Stimulated activated CD8-positive, alpha-beta memory T cell treated with anti-CD3 and anti-CD28 coated beads, Interleukin-2, amount 100 ng/mL, for 1 hour (primary cell): ENCODE measurements around the gene DAPK1.

ENCODE experiments used
- DNase-seq, 2 donors: peaks; one replicate each; pipeline ENCODE4 v3.0.0-alpha.2; 2020; ENCODE audit warnings: low read depth in 2 of 2

The DAPK1 gene

DNA sequence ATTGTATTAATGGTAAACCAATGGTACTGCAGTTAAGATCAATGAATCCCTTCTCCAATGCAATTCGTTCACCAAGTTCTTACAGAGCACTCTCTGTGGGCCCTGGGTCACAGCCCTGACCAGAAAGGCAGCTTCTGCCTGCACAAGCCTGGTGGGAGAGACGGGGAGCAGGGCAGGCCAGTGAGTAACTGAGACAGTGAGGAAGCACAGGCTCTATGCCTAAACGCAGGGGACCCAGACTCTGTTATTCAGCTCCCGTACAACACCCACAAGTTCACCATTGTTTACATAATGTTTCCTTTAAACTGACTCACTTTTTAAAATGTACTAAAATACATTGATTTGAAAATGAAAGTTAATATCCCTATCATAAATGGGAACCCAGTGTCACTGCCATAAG is 187.8 kb downstream of the DAPK1 start:
- DNase-seq = no peak

DNA sequence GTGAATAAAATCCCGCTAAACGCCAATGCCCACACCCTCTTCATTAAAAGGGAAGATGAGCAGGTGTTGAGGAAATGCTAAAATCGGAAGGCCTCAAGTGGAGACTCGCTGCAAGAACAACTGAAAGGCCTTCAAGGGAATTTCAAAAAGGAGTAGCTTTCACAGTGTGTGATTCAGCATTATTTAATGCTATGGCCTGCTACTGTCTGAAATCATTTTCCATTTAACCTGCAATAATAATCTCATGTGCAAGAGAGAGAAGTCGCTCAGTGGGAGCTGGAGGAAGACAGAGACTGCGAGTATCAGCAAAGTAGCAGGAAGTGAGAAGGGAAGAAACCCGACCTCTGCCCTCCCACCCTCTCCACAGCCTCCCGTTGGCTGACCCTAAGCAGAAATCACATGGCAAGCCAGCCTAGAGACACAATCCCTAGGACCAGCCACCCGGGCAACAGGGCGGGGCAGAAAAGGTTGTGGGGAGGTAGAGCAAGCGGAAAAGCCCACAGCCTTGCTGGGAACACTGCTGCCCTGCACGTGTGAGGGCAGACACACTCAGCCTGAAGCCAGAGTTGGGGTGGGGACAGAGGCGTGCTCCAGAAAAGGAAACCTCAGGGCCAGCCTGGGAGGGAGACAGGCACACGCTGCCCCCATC is 188.3 kb downstream of the DAPK1 start:
- no peak for DNase-seq

DNA sequence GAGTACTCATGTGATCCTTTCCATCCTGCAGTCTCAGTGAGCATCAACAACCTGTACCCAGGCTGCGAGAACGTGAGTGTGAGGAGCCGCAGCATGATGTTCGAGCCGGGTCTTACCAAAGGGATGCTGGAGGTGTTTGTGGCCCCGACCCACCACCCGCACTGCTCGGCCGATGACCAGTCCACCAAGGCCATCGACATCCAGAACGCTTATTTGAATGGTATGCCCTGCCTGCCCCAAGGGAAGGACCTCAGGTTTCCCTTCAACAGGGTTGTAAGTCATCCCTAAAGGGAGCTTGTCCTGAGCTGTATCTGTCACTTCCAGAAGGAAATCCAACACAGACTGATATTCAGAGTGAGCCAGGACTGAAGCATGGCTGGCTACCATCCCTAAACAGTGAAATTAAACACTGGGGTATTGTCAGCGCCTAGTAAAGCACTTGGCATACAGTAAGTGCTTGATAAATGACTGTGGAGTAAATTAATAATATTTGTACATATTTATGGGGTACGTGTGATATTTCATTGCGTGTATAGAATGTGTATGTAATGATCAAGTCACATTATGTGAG is 188.9 kb downstream of the DAPK1 start:
- no peak for DNase-seq

DNA sequence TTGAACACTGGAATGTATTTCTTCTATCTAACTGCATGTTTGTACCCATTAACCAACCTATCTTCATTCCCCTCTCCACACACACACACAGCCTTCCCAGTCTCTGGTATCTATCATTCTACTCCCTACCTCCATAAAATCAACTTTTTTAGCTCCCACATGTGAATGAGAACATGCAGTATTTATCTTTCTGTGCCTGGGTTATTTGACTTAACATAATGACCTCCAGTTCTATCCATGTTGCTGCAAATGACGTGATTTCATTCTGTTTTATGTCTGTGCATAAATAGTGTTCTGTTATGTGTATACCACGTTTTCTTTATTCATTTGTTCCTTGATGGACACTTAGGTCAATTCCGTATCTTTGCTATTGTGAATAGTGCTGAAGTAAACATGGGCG is 189.5 kb downstream of the DAPK1 start:
- no peak for DNase-seq

DNA sequence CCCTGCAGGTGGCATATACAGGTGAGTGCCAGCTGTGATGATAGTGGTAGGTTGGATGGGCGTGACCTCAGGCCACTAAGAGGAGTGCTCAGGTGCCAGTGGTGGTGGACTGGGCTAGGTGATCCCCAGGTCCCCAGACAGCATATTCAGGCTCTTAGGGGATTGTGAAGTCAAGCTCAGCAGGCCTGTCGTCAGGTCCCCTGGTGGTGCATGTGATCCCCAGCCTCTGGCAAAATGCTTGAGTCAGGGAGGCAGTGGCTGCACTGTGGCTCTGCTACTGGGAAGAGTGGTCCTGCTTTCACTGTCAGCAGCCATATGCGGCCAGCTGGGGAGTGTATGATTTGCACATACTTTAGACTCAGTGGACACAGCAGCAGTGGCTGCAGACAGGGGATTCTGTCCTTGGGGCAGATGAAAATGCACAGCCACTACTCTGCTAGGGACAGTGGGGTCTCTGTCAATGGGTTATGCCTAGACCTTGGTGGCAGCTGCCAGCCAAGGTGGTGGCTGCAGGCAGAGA is 196.6 kb downstream of the DAPK1 start:
- DNase-seq = no peak

DNA sequence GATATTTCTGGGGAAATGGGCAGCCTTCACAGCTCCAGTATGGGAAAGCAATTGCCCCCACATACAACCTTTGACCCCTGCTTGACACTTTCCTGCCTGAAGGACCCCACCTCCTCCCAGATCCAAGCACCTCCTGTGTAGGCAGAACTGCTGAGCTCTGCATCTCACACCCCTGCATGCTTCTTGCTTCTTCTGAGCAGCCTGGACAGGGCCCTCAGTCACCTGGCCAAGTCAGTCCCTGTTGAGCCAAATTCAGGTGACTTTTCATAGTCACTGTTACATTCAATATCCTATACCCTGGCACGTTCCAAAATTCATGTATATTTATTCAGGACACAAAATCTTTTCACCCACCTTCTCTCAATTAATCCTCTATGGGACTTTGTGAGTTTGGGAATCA is 197.9 kb downstream of the DAPK1 start:
- DNase-seq = no peak

DNA sequence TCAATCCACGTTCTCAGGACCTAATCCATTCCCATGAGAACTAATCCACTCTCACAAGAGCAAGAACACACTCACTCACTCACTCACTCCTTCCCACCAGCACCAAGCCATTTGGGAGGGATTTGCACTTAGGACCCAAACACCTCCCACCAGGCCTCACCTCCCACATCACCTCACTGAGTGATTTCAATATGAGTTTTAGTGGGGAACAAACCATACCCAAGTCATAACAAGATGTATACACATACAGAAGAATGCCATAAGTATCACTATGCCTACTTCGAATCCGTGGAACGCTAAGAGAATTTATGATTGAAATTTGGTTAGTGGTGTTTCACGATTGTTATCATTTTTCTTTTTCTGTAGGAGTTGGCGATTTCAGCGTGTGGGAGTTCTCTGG is 199.0 kb downstream of the DAPK1 start:
- DNase-seq = no peak

DNA sequence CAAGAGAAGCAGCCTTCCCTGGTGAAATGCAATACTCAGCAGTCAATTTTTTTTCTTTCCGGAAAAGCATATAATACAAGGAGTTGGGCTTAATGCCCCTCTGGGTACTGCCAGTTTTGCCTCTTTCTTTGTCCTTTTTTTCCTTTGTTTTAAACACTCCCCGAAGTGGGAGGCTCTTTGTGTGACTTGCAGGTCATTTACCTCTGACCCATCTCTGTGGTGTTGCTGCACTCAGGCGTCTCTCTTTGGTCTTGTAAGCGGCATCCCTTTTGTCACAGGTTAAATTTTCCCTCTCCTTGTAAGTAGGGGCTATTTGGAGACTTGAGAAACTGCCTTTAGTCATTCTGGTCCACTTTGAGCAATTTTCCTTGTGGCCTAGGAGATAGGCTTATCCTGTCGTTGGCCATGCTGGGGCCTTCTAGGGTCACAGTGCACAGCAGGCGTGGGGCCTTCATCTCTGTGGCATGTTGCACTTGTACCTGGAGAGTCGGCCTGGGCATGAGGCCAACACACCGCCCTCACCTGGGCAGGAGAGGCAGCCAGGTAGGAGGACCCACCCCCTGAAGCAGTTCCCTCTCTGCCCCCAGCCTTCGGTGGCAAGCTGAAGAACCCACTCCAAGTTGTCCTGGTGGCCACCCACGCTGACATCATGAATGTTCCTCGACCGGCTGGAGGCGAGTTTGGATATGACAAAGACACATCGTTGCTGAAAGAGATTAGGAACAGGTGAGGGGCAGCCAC is 200.6 kb downstream of the DAPK1 start:
- no peak for DNase-seq

DNA sequence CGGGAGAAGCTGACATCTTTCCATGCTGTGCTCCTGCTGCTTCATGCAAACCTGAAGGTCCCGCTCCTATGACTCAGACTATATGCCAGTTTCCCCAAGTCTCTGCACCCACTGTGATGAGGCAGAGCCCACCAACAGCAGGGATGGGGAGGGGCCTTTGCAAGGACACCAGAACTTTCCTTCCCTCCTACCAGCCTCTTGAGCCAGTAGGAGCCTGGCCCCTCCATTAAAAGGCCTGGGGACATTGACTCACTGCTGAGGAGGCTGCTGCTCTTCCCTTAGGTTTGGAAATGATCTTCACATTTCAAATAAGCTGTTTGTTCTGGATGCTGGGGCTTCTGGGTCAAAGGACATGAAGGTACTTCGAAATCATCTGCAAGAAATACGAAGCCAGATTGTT is 202.2 kb downstream of the DAPK1 start:
- no peak for DNase-seq

DNA sequence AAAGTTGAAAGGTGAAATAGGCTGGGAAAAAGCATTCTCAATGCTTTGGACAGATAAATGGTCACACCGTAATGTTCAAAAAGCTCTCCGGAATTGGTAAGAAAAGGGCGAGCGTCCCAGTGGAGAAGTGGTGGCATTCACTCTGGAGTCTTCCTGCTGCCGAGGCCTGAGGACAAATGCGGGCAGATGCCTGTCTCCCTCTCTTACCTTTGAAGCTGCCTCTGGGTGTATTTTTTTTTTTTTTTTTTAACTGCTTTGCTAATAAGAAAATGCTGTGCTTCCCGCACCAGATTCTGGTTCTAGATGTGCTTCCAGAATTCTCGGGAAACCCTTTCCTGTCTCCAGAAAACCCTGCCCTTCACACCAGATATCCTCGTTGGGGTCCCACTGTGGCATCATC is 203.8 kb downstream of the DAPK1 start:
- no peak for DNase-seq

DNA sequence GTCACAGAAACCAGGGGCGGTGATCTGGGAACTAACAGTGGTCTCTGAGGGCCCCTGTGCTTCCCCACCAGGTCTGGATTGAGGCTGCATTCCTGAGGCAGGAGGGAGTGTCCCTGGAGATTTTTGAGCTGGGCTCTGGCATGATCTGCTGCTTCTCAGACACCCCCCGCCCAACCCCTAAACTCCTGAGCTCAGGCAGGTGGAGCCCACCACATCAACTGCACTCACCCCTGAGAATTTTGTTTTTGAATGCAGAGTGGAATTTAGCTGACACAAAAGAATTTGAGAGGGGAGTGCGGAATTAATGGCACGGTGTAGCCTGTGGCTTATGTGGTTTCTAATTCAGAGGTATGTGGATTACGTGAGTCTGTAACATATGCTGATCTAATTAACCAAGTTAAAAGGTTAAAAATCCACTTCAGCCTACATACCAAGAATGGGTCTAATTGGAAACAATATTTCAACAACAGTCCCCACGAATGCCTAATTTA is 204.3 kb downstream of the DAPK1 start:
- no peak for DNase-seq

DNA sequence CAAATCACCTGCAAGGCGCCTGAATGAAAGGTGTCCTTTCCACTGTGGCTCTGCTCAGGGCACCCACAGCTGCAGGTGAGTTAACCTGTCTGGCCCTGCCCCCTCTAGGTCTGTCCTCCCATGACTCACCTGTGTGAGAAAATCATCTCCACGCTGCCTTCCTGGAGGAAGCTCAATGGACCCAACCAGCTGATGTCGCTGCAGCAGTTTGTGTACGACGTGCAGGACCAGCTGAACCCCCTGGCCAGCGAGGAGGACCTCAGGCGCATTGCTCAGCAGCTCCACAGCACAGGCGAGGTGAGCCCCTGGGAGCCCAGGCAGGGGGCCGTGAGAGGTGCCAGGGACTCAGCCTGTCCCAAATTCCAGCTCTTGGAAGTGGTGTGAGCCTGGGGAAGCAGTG is 205.3 kb downstream of the DAPK1 start:
- no peak for DNase-seq

DNA sequence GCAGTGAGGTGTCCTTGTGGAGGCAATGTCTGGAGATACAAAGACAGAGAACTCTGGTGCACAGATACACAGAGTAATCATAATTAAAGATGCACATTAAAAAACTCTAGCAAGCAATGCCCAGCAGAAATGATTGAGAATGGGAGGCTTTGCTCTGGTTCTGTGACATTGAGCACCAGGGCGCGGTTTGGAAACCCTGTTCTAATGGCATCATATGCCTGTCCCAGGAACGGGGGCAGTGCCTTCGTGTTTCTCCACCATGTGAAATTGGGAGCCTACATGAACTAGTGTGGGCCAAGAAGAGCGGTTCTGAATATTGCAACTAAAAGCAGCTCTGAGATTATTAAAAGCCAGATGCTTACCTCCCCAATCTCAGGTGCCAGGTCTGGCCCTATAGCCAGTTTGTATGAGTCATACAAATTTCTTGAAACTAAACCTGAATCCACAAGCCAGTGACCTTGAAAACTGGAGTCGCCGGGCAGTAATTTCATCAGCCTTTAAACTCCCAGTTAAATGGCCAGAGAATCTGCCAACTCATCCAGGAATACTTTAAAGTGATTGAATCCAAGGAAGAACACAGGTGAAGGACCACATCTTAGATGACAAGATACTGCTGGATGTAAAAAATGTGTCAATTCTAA is 206.1 kb downstream of the DAPK1 start:
- no peak for DNase-seq

DNA sequence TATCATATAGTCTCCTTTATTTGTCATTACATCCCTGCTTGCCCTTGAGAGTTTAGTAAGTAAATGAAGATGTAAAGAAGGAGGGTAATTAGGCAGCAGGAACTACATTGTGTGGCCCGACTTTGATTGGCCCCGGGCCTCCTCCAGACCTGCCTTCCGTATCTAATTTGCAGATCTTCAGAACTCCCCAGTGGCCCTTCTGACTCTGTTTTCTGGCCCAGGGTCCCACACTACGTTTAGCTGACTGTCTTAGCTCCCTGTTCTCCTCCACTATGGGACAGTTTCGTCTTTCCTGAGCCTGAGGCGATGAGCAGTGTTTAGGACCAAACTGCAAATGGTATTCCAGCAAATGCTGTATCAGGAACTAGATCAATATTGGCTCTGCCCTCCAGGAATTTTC is 206.7 kb downstream of the DAPK1 start:
- no peak for DNase-seq

DNA sequence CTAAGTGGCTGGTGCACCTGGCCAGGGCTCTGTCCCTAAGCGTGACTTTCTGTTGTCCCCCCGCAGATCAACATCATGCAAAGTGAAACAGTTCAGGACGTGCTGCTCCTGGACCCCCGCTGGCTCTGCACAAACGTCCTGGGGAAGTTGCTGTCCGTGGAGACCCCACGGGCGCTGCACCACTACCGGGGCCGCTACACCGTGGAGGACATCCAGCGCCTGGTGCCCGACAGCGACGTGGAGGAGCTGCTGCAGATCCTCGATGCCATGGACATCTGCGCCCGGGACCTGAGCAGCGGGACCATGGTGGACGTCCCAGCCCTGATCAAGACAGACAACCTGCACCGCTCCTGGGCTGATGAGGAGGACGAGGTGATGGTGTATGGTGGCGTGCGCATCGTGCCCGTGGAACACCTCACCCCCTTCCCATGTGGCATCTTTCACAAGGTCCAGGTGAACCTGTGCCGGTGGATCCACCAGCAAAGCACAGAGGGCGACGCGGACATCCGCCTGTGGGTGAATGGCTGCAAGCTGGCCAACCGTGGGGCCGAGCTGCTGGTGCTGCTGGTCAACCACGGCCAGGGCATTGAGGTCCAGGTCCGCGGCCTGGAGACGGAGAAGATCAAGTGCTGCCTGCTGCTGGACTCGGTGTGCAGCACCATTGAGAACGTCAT is 208.5 kb downstream of the DAPK1 start:
- DNase-seq = no peak

DNA sequence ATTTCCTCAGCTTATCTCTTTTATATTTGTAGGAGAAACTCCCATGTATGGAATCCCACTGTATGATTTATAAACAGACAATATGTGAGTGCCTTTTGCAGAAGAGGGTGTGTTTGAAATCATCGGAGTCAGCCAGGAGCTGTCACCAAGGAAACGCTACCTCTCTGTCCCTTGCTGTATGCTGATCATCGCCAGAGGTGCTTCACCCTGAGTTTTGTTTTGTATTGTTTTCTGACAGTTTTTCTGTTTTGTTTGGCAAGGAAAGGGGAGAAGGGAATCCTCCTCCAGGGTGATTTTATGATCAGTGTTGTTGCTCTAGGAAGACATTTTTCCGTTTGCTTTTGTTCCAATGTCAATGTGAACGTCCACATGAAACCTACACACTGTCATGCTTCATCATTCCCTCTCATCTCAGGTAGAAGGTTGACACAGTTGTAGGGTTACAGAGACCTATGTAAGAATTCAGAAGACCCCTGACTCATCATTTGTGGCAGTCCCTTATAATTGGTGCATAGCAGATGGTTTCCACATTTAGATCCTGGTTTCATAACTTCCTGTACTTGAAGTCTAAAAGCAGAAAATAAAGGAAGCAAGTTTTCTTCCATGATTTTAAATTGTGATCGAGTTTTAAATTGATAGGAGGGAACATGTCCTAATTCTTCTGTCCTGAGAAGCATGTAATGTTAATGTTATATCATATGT is 210.3 kb downstream of the DAPK1 start:
- DNase-seq = no peak

DNA sequence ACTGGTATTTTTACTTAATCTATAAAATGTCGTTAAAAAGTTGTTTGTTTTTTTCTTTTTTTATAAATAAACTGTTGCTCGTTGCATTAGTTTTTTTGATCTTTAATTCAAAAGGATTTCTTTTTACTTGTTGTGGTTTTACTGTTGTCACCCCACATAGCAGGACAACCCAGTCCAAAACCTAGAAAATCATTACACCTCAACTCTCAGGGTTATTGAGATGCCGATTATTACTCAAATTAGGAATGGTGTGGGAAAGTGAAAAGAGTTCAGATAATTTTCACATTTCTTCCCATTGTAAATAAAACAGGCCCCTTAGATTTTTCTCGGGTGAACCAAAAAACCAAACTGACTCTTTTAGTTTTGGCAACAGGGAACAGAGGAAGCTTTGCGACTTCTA is 210.9 kb downstream of the DAPK1 start:
- DNase-seq = no peak

DNA sequence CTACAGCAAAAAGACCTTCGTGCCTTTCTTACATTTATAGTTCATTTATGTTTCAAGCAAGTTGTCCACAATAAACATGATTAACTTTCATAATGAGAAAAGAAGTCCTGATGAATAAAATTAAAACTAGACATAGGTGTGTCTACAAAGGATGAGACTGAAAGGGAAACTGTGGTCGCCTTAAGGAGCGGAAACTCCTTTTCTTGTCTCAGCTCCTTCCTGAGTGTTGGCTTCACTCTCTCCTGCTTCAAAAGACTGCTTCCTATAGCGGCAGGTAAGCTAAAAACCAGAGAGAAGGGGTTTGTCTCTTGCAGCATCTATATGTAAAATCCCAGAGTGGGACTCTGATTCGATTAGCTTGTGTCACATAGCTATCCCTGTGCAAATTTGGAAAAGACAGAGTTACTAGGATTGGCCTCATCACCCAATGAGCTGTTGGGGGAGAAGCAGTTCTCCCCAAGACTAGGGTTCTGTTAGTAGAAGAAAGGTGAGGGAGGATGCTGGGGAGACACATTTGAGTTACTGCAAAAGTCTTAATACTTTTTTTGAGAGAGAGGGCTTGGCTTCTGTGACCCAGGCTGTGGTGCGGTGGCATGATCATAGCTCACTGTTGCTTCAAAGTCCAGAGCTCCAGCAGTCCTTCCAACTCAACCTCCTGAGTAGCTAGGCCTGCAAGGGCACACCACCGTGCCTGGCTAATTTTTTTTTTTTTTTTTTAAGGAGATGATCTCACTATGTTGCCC is 211.5 kb downstream of the DAPK1 start:
- DNase-seq = no peak

DNA sequence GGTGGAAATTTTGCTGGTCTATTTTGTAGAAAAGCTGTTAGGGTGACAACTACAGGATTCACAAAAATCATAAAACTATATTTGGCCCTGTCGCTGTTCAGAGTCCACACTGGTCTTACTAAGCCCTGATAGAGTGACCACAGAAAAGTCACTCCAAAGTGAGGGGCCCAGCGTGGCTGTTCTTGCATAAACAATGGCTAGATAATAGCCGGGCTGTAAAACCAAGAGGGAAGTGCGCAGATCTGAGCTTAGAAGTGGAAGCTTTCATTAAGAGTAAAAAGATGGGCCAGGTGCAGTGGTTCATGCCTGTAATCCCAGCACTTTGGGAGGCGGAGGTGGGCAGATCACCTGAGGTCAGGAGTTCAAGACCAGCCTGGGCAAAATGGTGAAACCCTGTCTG is 212.8 kb downstream of the DAPK1 start:
- DNase-seq = no peak
